PFSK-1 (cell line): Measurements from ENCODE around the gene CD274.

ENCODE experiments used
- FOXP2 ChIP-seq: optimal IDR thresholded peaks from 2 replicates; pipeline ENCODE3; 2011; ENCODE audit warnings: borderline replicate concordance, control low read depth, inconsistent platforms; ENCODE audit not compliant: insufficient read depth; ENCODE audit errors: extremely low read length, extremely low read depth
- POLR2AphosphoS5 ChIP-seq: IDR thresholded peaks from 2 replicates; pipeline ENCODE4 v1.6.1; 2012; ENCODE audit warnings: low read depth, mild to moderate bottlenecking, control low read depth, low read length, moderate library complexity
- SIN3A ChIP-seq: IDR thresholded peaks from 2 replicates; pipeline ENCODE4 v1.6.1; 2012; ENCODE audit warnings: mild to moderate bottlenecking, low read length, moderate library complexity, borderline replicate concordance; ENCODE audit not compliant: insufficient read depth
- TAF1 ChIP-seq: IDR thresholded peaks from 2 replicates; pipeline ENCODE4 v1.6.1; 2012; ENCODE audit warnings: low read length, control low read depth, borderline replicate concordance; ENCODE audit not compliant: insufficient read depth
- TF ChIP-seq, protein P1 (sequence below), 2 experiments: IDR thresholded peaks; 2 replicates each; pipeline versions ENCODE4 v1.6.1 to v1.8.0; 2011 to 2012; ENCODE audit warnings: low read depth in 2 of 2, low read length in 2 of 2, control low read depth in 1 of 2, inconsistent platforms in 1 of 2, mild to moderate bottlenecking in 1 of 2, moderate library complexity in 1 of 2; ENCODE audit not compliant: insufficient read depth in 1 of 2

CD274 gene

DNA sequence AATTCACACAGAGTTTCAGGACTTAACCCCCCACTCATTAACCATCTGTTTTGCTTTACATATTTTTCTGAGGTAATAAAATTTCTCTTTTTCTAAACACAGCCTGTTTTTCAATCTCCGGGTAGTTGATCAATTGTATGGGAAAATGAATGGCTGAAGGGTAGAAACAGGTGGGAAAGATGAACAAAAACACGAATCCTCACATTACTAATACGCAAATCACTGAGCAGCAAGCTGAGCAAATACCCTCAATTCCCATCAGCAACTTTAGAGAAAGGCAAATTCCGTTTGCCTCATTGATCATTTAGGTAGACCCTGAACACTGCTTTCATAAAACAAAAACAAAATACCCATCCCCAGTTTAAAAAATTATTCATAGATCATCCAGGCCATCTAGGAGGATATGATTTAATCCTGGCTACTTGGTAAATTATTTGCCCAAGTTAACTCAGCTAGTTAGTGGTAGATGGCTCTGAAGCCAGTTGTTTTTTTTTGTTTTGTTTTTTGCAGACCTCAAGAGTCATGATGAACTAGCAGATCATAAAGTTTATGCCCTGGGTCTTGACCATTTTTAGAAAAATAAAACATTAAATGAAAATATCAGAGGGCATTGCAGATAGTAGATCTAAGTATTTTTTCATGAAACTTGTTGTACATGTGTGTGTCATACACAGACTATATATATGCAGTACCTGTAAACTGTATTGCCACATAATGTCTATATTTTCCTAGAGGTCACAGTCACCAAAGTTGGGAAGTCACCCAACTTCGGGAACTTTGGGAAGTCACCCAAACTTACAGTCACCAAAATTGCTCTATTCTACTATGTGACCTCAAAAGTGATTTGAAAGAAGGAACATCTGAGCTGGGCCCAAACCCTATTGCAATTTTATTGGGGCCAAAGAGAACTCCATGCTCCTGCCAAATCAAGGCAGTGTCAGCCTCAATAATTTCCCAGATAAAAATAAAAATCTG lies 1.6 kb upstream of the CD274 start:
- TF ChIP-seq TAF1: no peak
- TF ChIP-seq, protein P1, sequence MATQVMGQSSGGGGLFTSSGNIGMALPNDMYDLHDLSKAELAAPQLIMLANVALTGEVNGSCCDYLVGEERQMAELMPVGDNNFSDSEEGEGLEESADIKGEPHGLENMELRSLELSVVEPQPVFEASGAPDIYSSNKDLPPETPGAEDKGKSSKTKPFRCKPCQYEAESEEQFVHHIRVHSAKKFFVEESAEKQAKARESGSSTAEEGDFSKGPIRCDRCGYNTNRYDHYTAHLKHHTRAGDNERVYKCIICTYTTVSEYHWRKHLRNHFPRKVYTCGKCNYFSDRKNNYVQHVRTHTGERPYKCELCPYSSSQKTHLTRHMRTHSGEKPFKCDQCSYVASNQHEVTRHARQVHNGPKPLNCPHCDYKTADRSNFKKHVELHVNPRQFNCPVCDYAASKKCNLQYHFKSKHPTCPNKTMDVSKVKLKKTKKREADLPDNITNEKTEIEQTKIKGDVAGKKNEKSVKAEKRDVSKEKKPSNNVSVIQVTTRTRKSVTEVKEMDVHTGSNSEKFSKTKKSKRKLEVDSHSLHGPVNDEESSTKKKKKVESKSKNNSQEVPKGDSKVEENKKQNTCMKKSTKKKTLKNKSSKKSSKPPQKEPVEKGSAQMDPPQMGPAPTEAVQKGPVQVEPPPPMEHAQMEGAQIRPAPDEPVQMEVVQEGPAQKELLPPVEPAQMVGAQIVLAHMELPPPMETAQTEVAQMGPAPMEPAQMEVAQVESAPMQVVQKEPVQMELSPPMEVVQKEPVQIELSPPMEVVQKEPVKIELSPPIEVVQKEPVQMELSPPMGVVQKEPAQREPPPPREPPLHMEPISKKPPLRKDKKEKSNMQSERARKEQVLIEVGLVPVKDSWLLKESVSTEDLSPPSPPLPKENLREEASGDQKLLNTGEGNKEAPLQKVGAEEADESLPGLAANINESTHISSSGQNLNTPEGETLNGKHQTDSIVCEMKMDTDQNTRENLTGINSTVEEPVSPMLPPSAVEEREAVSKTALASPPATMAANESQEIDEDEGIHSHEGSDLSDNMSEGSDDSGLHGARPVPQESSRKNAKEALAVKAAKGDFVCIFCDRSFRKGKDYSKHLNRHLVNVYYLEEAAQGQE (IDR thresholded peaks at IDR 0.05; ENCODE audit: insufficient read depth in 1 of 2, low read depth in 2 of 2, low read length in 2 of 2): no peak
- no peak for TF ChIP-seq POLR2AphosphoS5
- TF ChIP-seq SIN3A: no peak
- TF ChIP-seq FOXP2: no peak

DNA sequence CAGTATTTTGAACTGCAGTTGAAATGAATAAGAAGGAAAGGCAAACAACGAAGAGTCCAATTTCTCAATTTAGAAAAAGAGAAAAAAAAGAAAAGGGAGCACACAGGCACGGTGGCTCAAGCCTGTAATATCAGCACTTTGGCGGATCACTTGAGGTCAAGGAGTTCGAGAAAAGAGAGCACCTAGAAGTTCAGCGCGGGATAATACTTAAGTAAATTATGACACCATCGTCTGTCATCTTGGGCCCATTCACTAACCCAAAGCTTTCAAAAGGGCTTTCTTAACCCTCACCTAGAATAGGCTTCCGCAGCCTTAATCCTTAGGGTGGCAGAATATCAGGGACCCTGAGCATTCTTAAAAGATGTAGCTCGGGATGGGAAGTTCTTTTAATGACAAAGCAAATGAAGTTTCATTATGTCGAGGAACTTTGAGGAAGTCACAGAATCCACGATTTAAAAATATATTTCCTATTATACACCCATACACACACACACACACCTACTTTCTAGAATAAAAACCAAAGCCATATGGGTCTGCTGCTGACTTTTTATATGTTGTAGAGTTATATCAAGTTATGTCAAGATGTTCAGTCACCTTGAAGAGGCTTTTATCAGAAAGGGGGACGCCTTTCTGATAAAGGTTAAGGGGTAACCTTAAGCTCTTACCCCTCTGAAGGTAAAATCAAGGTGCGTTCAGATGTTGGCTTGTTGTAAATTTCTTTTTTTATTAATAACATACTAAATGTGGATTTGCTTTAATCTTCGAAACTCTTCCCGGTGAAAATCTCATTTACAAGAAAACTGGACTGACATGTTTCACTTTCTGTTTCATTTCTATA lies 602 bp upstream of the CD274 start:
- TF ChIP-seq, protein P1 (IDR thresholded peaks at IDR 0.05; ENCODE audit: insufficient read depth in 1 of 2, low read depth in 2 of 2, low read length in 2 of 2): no peak
- no peak for TF ChIP-seq POLR2AphosphoS5
- no peak for TF ChIP-seq FOXP2
- no peak for TF ChIP-seq TAF1
- no peak for TF ChIP-seq SIN3A

DNA sequence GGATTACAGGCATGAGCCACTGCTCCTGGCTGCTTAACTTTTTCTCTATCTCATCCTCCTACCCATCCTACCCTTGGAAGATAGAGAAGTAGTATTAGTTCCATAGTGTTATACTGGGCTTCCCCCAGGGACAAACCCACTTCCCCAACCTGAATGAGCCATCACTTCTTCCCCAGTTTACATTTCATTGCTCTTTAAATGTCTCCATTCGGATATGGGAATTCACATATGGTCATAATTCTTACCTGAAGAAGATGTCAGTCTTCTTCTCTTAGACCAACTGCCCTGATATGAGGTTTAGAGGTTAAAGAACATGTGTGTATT lies 1.9 kb downstream of the CD274 start:
- no peak for TF ChIP-seq SIN3A
- TF ChIP-seq, protein P1 (IDR thresholded peaks at IDR 0.05; ENCODE audit: insufficient read depth in 1 of 2, low read depth in 2 of 2, low read length in 2 of 2): no peak

DNA sequence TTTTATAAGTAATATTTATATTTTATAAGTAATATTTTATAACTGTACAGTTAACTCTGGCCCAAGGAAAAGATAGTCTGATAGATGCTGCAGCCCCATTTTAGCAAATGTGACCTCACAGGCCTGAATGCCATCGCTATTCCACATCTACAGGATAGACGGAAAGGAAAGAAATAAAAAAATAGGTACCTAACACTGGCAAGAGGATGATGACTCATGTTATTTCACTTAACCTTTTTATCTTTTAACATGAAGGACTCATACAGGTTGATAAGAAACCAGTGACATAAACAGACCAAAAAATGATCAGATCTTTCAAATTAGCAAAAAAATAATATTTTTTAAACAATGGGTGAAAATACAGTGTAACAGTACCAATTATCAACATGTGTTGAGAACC lies 2.7 kb downstream of the CD274 start:
- TF ChIP-seq FOXP2 (no peak), TAF1 (no peak), POLR2AphosphoS5 (no peak), SIN3A (no peak)
- TF ChIP-seq, protein P1 (IDR thresholded peaks at IDR 0.05; ENCODE audit: insufficient read depth in 1 of 2, low read depth in 2 of 2, low read length in 2 of 2): no peak
